Testis (tissue), 3 donors: ENCODE measurements around the gene POP4. TPM values are rescaled to one million over a fixed set of nuclear protein-coding genes. Genes with fewer than 3 reads are reported as not detected.

Source experiments
- DNase-seq: peaks from one replicate; pipeline ENCODE4 v3.0.0-alpha.2; 2019
- H3K27ac ChIP-seq, 2 donors: fragments of 200-600 bp; sonication (generic); one replicate each; pipeline ENCODE4 v1.5.1; 2019
- H3K27me3 ChIP-seq: fragments of 200-600 bp; sonication (generic); one replicate; pipeline ENCODE4 v1.5.1; 2019
- H3K36me3 ChIP-seq: fragments of 200-600 bp; sonication (generic); one replicate; pipeline ENCODE4 v1.5.1; 2017; ENCODE audit warnings: low read depth; ENCODE audit errors: missing control alignments
- H3K4me1 ChIP-seq: fragments of 200-600 bp; sonication (generic); one replicate; pipeline ENCODE4 v1.5.1; 2019
- H3K4me3 ChIP-seq, 2 donors: fragments of 200-600 bp; sonication (generic); one replicate each; pipeline ENCODE4 v1.5.1; 2017 to 2019
- H3K9me3 ChIP-seq: fragments of 200-600 bp; sonication (generic); one replicate; pipeline ENCODE4 v1.5.1; 2017
- CTCF ChIP-seq, 3 experiments: fragments of 450-650 bp in 2 of 3; fragments of 200-600 bp in 1 of 3; sonication (generic) in 1 of 3; IDR thresholded peaks; one replicate each; pipeline ENCODE4 v1.5.1; 2016 to 2019; ENCODE audit warnings: antibody characterized with exemption in 3 of 3, mild to moderate bottlenecking in 2 of 3, moderate library complexity in 1 of 3
- POLR2A ChIP-seq: fragments of 450-650 bp; IDR thresholded peaks from one replicate; pipeline ENCODE4 v1.6.1; 2017; ENCODE audit warnings: antibody characterized with exemption, mild to moderate bottlenecking, moderate library complexity
- WGBS, 2 donors: methylation state at CpG; one replicate each; pipeline ENCODE4 v1.1.5; 2018; 5-methylcytosine and 5-hydroxymethylcytosine counted together
- intact Hi-C: fragments of 100-400 bp; cut with DNase I; formaldehyde crosslinking; loops from one replicate; pipeline ENCODE4 v1.15.1; 2023; ENCODE audit warnings: low total_unique reads
- polyA plus RNA-seq: library from polyadenylated mRNA; stranded (reverse); fragments of 350-450 nt; fragmentation: Illumina TruSeq; extraction: RNeasy Lipid Tissue Mini Kit (QIAGEN cat#74804); gene quantifications from one replicate; pipeline ENCODE4 v1.2.3, GENCODE V29; 2014; ENCODE audit warnings: low read depth, low replicate concordance; ENCODE audit not compliant: insufficient read depth
- total RNA-seq, 2 donors: library from RNA; depleted of rRNA; stranded (reverse); fragments of >200 nt; gene quantifications; one replicate each; pipeline ENCODE4 v1.2.3, GENCODE V29; 2016

The POP4 gene
- total and polyA plus RNA-seq, 3 donors from 2014 or later, result 79.8 to 127 (median 82.4) TPM

- DNase-seq, result no peak
- WGBS, 2 donors, result 88 to 99% methylated on average over 5 of the region's 5 CpGs
- intact Hi-C loops, result no loop called here
These were observed 23.9 kb downstream of the POP4 start for GRCh38 chr19:29629836-29630534.

GRCh38 chr19:29630655-29631054, 24.6 kb downstream of the POP4 start:
- intact Hi-C loops, result no loop called here
- Histone ChIP-seq H3K27me3 (no peaks in the 10 kb centered on the region), H3K4me1 (no peaks in the 10 kb centered on the region), H3K36me3 (no peaks in the 10 kb centered on the region), H3K9me3 (no peaks in the 10 kb centered on the region), H3K27ac (no peak overlapping the region), H3K4me3 (no peak overlapping the region)
- 61 to 85% methylated on average over 2 of the region's 2 CpGs for WGBS, 2 donors
- no peak for DNase-seq
- no peak for TF ChIP-seq CTCF (IDR thresholded peaks at IDR 0.05)

More at GRCh38 chr19:29629836-29630534, 23.9 kb downstream of the POP4 start:
- Histone ChIP-seq H3K27me3 (no peaks in the 10 kb centered on the region), H3K9me3 (no peaks in the 10 kb centered on the region), H3K27ac (no peak overlapping the region), H3K4me3 (no peak overlapping the region), H3K4me1 (no peaks in the 10 kb centered on the region), H3K36me3 (no peaks in the 10 kb centered on the region)
- no peak for TF ChIP-seq POLR2A
- TF ChIP-seq CTCF (IDR thresholded peaks at IDR 0.05), result no peak

- Histone ChIP-seq H3K9me3 (no peaks in the 10 kb centered on the region), H3K4me1 (no peaks in the 10 kb centered on the region), H3K27me3 (no peaks in the 10 kb centered on the region), H3K4me3 (no peak overlapping the region), H3K27ac (no peak overlapping the region), H3K36me3 (no peaks in the 10 kb centered on the region)
- DNase-seq, result no peak
- 90 to 95% methylated on average over 3 of the region's 3 CpGs for WGBS, 2 donors
- no peak for TF ChIP-seq CTCF (IDR thresholded peaks at IDR 0.05)
- TF ChIP-seq POLR2A, result no peak
- intact Hi-C loops, result no loop called here
These were observed 25.4 kb downstream of the POP4 start for GRCh38 chr19:29631450-29631849.

- H3K9me3 ChIP-seq, result no peaks in the 10 kb centered on the region
- intact Hi-C loops, result no loop called here
- H3K4me3 ChIP-seq, result no peak overlapping the region
- no peaks in the 10 kb centered on the region for H3K4me1 ChIP-seq
- H3K27ac ChIP-seq, result no peak overlapping the region
- DNase-seq, result no peak
- TF ChIP-seq CTCF (IDR thresholded peaks at IDR 0.05) (no peak), POLR2A (no peak)
- no peaks in the 10 kb centered on the region for H3K27me3 ChIP-seq
- H3K36me3 ChIP-seq, result no peaks in the 10 kb centered on the region
- 80 to 95% methylated on average over 2 of the region's 2 CpGs for WGBS, 2 donors
These were observed 27.9 kb downstream of the POP4 start for GRCh38 chr19:29634002-29634401.
